Measurements from ENCODE around the gene ANGPT4.

DNA sequence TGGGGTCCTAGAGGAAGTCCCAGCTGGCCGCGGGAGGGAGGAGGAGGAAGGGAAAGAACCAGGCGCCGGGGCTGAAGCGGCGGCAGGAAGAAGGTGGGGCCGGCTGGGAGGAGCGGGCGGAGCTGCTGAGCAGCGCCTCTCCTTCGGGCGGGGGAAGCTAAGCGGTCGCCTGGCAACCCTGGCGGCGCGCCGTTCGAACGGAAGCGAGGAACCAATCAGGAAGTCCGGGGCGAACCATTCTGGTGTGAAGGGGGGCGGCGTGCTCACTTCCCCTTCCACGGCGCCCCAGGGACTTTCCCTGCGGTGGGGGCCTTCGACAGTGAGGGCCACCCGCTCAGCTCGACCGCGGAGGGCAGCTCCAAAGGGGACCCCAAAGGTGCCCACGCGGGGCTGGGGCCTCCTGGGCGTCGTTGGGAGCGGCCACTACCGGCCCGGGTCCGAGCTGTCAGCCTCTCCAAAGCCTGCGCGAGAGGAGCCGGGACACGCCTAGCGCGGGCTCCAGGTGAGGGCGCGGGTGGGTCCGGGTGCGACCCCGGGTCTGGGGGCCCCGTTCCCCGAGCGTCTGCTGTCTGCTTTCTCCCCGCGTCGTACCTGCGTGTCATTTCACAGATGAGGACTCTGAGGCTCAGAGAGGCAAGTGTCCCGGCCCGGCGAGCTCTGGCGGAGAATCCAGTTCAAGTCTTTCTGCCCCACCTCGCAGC, 82.5 kb downstream of the ANGPT4 start, which contains the start of gene FAM110A:
- TF ChIP-seq POLR2A (IDR thresholded peaks at IDR 0.05) = no peak
- TF ChIP-seq, protein P1, sequence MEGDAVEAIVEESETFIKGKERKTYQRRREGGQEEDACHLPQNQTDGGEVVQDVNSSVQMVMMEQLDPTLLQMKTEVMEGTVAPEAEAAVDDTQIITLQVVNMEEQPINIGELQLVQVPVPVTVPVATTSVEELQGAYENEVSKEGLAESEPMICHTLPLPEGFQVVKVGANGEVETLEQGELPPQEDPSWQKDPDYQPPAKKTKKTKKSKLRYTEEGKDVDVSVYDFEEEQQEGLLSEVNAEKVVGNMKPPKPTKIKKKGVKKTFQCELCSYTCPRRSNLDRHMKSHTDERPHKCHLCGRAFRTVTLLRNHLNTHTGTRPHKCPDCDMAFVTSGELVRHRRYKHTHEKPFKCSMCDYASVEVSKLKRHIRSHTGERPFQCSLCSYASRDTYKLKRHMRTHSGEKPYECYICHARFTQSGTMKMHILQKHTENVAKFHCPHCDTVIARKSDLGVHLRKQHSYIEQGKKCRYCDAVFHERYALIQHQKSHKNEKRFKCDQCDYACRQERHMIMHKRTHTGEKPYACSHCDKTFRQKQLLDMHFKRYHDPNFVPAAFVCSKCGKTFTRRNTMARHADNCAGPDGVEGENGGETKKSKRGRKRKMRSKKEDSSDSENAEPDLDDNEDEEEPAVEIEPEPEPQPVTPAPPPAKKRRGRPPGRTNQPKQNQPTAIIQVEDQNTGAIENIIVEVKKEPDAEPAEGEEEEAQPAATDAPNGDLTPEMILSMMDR (IDR thresholded peaks at IDR 0.05 in 8 of 11, conservative IDR thresholded peaks at IDR 0.05 in 3 of 11) = peak in 2 of 11 experiments; percentile 19 to 30

Data from spleen (tissue), 7 donors.